GM20000 (cell line): ENCODE measurements around the gene C2CD5.
A peak's percentile ranks its signal among the peaks of the same experiment; 100 is the strongest.
"Not testable (repeated sequence)": the region's sequence is repeated elsewhere in the genome, so short reads cannot be mapped to it uniquely, and the experiment has no call there.

ENCODE experiments used
- DNase-seq: peaks from one replicate; pipeline ENCODE4 v3.0.0; 2012; ENCODE audit warnings: low spot score
- CTCF ChIP-seq: IDR thresholded peaks from 2 replicates; pipeline ENCODE4 v1.5.1; 2012; ENCODE audit warnings: mild to moderate bottlenecking, control low read depth; ENCODE audit errors: extremely low read depth, missing control alignments

The C2CD5 gene

GRCh38 chr12:22459838-22460490 is 84.4 kb downstream of the C2CD5 start:
- peak; percentile 21 for DNase-seq
- peak; percentile 29 for TF ChIP-seq CTCF

GRCh38 chr12:22458298-22458937 is 85.9 kb downstream of the C2CD5 start:
- TF ChIP-seq CTCF, result no peak
- DNase-seq, result no peak

DNA sequence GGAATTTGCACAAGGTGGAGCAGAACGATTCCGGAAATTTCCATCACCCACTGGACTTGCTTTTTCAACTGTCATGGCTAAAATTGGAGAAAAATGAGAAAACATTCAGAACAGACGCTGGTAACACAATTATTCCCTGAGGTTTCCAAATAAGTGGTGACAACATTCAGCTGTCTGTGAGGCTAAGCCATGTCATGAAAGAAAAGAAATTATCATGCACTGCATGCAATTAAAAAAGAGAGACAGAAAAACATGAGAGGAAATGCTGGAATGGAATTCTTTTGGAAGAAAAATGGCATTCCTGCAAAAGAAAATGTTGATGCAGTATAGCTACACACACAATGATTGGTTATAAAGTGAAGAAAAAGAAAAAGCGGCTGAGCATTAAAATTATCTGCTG is 87.3 kb downstream of the C2CD5 start:
- no peak for TF ChIP-seq CTCF
- no peak for DNase-seq

GRCh38 chr12:22453511-22453910 is 90.8 kb downstream of the C2CD5 start:
- no peak for TF ChIP-seq CTCF
- DNase-seq, result no peak

DNA sequence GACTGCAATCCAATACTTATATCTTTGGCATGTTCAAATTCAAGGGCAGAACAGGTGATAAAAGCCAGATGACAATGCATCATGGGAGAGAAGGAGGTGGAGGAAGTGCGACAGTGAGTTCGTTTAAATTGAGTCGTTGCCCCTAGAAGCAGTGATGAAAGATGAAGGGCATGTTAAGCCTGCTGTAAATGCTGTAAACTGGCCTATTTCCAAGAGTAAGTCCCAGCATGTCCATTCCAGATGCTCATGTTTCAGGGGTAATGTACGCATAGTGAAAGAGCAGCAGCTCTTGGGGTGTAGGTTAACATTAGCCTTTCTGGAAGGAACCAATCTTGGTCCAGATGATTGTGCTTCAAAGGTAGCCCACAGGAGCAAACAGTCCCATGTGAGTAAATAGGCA is 97.1 kb downstream of the C2CD5 start:
- no peak for DNase-seq
- no peak for TF ChIP-seq CTCF

DNA sequence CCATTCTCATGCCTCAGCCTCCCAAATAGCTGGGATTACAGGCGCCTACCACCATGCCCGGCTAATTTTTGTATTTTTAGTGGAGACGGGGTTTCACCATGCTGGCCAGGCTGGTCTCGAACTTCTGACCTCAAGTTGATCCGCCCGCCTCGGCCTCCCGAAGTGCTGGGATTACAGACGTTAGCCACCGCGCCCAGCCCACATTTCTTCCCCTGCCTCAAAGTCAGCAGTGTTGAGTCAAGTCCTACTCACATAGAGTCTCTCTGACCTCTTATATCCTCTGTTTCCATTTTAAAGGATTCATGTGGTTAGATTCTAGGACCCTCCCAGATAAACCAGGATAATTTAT is 100.1 kb downstream of the C2CD5 start:
- not testable (repeated sequence) for DNase-seq

DNA sequence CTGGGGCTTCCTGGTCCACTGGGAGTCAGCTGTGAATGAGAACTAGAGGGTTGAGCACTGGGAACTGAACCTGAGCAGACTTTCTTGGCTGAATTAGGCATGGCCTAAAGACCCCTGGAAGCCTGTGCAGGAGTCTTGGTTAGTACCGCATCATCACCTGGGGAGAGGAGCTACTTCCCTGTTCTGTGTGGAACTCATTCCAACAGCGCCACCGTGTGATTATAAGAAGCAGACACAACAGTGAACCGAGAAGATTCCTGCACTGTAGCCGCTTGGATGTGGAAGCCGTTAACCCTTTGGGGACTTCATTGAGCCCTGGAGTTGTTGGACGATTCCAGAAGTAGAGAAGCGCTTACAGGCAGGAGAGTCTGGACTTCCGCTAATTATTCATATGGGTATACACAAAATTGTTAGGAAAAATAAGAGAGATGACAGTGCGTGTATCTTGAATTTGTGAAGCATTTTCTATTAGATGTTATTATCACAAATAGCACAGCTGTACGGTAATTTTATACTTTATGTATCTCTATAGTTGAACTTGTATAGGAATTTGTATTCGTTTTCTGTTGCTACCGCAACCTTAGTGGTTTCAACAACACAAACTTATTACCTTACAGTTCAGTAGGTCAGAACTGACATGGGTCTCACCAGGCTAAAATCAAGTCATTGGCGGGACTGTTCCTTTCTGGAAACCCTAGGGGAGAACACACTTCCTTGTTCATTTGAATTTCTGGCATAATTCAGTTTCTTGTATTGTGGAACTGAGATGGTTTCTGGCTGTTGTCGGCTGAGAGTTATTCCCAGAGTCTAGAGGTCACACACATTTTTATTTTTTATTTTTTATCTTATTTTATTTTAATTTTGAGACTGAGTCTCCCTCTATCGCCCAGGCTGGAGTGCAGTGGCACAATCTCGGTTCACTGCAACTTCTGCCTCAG is 100.7 kb downstream of the C2CD5 start:
- peak; percentile 59 for DNase-seq
- peak; percentile 76 for TF ChIP-seq CTCF
